ENCODE data around the gene UQCRQ. TPM values are rescaled to one million over a fixed set of nuclear protein-coding genes. Genes with fewer than 3 reads are reported as not detected.
A peak's percentile ranks its signal among the peaks of the same experiment; 100 is the strongest.

The UQCRQ gene
- 100 to 1,000 TPM; 132 to 229 (median 200) TPM for polyA plus RNA-seq (ENCODE audit: insufficient read length in 4 of 4)

DNA sequence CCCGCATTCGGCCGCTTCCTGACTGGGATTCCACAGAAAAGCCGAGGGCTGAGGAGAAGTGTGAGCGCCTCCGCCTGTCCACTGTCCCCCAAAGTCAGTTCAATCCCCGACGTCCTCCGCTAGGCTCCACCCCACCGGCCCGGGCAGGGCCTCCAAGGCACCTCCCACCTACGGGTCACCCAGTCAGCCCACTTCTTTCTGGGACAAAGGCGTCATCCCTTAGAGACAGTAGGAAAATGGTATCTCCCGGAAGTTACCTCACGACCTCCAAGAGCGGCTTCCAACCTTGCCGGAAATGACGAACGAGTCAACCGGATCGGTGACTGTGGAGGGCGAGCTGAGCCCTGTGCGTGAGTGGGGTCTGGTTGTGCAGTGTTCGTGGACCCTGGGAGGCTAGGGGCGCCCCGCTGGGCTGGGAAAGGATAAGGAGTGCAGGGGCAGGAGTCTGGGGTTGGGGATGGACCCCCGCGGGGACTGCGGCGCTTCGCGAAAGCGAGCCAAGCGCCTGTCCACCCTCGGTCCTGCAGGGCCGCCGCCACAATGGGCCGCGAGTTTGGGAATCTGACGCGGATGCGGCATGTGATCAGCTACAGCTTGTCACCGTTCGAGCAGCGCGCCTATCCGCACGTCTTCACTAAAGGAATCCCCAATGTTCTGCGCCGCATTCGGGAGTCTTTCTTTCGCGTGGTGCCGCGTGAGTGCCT lies at the start of gene UQCRQ, which contains the start of gene GDF9:
TSS of gene UQCRQ (plus strand) at position 301 of the 704 bp plus-strand sequence. CDS start at position 541, 240 bp downstream.
TSS of gene GDF9 (minus strand) at position 128 of the 704 bp plus-strand sequence. CDS start 1,936 bp downstream, outside the sequence.
- peak; percentile 99 to 100 (median 100) for DNase-seq (ENCODE audit: low read depth in 4 of 4, low spot score in 3 of 4)

- no peak for DNase-seq (ENCODE audit: low read depth in 4 of 4, low spot score in 3 of 4)
Observed at GRCh38 chr5:132817011-132817410, 49.4 kb upstream of the UQCRQ start.

- no peak for DNase-seq (ENCODE audit: low read depth in 4 of 4, low spot score in 3 of 4)
Observed at GRCh38 chr5:132819468-132819867, 47.0 kb upstream of the UQCRQ start.

- DNase-seq (ENCODE audit: low read depth in 4 of 4, low spot score in 3 of 4) = peak in 2 of 4 donors; percentile 84 to 86
Observed at GRCh38 chr5:132820162-132820754, 46.2 kb upstream of the UQCRQ start.

GRCh38 chr5:132821350-132821749 lies 45.1 kb upstream of the UQCRQ start:
- DNase-seq (ENCODE audit: low read depth in 4 of 4, low spot score in 3 of 4) = no peak

DNA sequence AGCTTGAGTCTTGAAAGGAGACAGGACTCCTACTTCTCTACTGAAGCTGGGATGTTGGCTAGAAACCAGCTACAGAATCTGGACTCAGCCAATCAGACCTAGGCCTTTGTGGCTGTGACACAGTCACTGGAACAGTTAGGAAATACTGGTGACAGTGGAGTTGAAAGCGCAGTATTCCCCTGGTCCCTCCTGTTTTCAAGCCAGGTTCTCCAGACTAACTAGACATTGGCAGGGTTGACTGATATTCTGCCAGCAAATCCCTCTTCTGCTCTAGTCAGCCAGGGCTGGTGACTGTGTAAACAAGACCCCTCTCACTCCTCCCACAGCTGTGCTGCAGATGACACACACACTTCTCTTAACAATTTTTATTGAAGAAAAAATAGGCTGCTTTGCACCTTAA lies 44.7 kb upstream of the UQCRQ start:
- no peak for DNase-seq (ENCODE audit: low read depth in 4 of 4, low spot score in 3 of 4)

DNA sequence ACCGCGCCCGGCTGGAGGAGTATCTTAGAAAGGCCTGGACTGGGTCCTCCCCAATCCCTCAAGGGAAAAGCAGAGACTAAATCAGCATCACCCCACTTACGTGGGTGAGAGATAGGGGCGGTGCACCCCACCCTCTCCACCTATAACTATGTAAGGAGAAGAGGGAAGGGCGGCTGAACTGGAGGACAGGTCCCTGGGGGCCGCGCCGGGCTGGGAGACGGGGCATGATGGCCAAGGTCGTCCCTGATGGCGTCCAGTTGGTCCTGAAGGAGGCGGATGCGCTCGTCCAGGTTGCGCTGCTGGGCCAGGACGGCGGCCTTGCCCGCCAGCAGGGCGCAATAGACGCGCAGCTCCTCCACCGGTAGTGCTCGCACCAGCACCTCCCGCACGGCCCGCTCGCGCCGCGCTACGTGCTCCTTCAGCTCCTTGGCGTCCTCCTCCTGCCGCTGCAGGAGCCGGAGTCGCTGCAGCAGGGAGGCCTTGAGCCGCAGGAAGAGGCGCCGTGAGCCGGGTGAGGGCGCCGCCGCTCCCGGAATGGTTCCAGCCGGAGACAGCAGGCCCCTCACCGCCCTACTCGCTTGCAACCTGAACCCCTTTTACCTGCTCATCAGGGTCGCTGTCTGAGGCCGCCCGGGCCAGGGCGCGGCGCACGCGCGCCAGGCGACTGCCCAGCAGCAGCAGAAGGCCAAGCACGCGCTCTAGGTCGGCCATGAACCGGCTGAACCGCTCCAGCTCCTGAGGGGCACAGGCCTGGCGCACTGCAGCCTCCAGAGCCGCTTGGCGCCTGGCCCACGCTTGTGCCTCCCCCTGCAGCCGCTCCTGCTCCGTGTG lies 43.6 kb upstream of the UQCRQ start:
- DNase-seq (ENCODE audit: low read depth in 4 of 4, low spot score in 3 of 4) = no peak

DNA sequence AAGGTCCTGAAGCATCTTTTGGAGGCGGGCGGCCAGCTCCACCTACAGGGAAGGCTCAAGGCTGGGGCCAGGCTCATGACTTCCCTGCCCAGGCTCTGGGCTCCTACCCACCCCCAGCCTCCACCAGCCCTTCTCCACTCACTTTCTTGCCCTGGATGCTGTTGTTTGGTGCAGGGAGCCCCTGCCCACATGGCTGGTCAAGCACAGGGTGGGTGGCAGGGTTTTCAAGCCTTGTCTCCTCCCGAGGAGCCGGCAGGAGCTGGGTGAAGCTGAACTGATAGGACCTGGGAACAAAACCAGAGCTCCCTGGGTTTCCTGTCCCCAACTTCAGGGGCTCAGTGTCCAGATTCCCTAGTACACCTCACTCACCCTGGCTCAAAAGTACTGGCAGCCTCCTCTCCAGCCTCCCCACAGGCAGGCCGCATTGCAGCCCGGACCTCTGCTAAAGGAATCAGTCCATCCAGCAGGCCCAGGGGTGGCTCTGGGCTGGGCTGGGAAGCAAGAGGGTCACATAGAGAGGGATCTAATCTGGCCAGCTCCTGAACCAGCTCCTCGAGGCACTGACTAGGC lies 42.9 kb upstream of the UQCRQ start:
- DNase-seq (ENCODE audit: low read depth in 4 of 4, low spot score in 3 of 4) = no peak

DNA sequence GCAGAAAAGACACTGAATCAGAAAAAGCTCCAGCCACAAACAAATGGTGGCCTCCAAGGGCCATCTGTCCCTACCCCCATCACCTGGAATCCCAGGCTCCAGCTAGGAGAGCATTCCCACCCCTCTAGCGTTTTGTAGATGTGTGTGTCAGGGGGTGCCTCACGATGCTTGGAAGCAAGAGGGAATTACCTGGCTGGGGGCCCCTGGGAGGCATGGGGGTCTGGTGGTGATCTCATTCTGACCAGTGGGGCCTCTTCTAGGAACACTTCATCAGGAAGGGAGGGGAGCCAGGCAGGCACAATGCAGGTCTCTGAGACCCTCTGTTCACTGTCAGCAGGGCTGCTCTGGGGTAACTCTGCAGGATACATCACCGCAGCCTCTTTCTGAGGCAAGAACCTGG lies 42.0 kb upstream of the UQCRQ start:
- no peak for DNase-seq (ENCODE audit: low read depth in 4 of 4, low spot score in 3 of 4)

DNA sequence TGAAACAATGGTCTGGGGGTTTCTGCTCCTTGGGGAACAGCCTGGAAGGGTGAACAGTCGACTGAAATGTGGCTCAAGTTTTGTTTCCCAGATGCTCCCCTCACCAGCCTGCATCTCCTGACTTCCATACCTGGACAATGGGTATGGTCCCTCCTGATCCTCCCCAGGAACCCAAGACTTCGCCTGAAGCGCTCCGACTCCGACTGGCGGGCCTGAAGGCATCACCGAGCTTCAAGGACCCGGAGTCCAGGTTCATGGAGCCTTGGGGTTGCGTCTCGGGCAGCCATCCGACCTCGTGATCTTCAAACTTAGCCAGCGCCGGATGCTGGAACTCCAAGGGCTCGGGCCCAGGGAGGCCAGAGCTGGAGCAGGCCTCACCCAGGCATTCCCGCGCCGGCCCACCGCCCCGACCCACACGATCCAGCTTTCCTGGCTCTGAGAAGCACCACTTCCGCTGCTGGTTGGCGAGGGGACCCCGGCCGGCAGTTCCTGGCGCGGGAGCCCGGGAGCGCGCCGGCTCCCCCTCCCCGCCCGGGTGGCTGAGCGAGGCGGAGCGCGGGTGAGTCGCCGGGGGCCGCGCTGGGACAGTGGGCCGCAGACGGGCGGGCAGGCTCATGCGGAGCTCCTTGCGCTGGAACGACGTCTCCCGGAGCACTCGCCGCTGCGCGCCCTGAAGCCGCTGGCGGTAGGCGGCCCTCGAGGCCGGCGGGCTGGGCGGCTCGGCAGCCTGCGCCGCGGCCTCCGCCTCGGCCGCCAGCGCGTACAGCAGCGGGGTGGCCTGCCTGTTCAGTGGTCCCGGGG lies 41.2 kb upstream of the UQCRQ start:
- DNase-seq (ENCODE audit: low read depth in 4 of 4, low spot score in 3 of 4) = no peak

GRCh38 chr5:132825834-132826391 lies 40.5 kb upstream of the UQCRQ start:
- DNase-seq (ENCODE audit: low read depth in 4 of 4, low spot score in 3 of 4) = no peak

- no peak for DNase-seq (ENCODE audit: low read depth in 4 of 4, low spot score in 3 of 4)
Observed at GRCh38 chr5:132826424-132827082, 39.9 kb upstream of the UQCRQ start.

DNA sequence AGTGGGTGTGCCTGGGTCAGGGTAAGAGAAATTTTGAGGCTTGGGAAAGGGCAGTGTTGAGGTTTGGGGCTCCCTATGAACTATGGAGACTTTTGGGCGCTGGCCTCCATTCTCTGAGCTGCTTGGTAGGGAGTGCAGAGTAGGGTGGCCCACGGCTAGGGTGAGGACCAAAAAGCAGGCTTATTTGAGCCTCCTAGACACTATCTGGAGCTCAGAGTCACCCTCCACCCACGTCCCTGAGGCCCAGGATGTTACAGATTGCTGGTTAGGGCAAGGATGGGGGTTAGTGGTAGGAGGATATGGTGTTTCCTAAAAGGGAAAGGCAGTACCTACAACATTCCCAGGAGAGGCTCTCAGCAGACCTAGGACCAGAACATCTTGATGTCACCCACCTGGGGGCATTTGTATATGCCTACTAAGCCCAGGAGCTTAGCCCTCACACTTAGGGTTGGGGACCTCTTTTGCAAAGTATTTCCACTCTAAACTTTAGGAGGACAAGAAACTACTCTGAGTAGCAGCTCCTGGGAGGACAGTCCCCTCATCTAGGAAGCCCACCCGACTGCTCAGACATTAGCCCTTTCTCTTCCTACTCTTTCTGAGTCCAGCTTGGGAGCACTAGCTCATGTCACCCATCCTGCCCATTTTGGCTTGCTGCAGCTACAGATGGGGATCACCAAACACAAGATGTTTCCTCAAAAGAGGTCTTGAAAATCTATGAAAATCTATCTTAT lies 38.3 kb upstream of the UQCRQ start:
- DNase-seq (ENCODE audit: low read depth in 4 of 4, low spot score in 3 of 4) = no peak

DNA sequence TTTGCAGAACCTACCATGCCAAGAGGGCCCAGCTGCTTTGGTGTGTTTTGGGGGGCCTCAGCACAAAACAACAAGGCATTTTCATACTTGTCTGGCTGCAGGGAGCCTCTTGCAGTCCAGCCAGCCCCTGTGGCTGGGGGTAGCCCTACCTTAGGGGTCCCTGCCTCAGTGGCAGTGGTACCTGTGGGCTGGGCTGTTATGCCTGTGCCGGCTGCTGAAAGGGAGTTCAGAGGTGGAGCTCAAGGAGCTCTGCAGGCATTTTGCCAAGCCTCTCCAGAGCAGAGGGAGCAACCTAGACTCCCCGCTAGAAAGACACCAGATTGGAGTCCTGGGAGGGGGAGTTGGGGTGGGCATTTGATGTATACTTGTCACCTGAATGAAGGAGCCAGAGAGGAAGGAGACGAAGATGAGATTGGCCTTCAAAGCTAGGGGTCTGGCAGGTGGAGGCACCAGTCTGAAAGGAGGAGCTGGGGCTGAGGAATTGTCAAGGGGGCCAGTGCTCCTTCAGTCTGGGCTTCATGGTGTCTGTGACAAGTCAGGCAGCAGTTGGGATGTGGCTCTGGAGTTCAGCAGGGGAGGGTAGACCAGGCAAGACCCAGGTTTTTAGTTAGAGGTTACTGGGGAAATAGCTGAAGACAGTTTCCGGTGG lies 37.5 kb upstream of the UQCRQ start:
- DNase-seq (ENCODE audit: low read depth in 4 of 4, low spot score in 3 of 4) = no peak

DNA sequence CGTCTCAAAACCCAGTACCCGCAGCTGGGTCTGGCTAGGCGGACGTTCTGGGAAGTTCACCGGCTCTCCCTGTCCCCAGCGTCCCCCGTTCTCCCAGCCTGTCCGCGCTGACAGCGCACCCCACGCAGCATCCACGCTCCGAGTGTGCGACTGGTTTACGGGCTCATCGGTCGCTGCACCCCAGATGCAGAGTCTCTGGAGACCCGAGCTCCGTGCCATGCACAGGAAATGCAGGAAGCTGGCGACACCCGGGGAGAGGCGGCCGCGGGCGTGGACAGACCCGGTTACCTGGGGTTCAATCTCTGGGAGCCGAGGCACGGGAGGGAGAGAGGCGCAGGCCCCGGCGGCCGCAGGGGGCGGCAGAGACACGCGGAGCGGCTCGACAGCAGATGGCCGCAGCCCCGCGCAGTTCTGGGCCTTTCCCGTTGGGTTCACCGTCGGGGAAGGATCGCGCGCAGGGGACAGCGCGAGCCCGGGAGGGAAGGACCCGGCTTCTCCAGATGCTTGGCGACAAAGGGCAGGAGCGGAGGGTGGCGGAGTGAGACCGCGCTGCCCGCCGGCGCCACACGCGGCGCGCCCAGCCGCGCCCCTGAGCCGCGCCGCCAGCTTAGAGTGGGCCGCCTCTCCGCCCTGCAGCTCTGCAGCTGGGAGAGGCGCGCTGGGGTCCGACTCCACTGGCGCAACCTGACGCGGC lies 36.6 kb upstream of the UQCRQ start:
- DNase-seq (ENCODE audit: low read depth in 4 of 4, low spot score in 3 of 4) = no peak

DNA sequence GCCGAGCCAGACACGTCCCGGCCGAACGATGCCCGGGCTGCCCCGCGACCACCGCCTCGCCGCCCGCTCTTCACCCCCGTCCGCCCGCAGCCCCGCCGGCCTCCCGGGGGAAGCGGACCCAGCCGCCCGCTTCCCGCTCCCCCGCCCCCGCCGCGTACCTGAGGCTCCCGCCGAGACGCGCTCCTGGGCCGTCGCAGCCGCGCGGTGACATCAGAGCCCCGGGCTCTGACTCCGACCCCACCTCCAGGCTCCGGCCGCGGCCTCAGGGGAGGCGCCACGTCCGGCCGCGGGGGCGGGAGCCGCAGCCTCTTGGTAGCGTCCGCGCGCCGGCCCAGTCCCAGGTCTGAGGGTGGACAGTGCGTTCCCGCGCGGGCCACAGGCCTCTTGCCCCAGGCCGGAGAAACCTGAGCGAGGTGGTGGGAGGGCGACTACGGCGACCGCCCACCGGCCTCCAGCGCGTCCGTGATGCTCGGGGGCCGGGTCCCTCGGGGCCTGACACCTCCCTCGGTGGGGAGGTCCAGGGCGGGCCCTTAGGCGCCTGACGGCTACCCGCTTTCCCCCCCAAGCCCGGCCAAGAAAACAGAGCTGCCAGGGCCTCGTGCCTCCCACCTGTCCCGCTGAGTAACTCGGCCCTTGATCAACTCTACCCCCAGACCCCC lies 35.9 kb upstream of the UQCRQ start, which contains the start of gene SHROOM1:
TSS of gene SHROOM1 (minus strand) at position 212 of the 659 bp plus-strand sequence. CDS start 4,507 bp downstream, outside the sequence.
- no peak for DNase-seq (ENCODE audit: low read depth in 4 of 4, low spot score in 3 of 4)
